Measurements from ENCODE around the gene PPM1A.

The PPM1A gene

DNA sequence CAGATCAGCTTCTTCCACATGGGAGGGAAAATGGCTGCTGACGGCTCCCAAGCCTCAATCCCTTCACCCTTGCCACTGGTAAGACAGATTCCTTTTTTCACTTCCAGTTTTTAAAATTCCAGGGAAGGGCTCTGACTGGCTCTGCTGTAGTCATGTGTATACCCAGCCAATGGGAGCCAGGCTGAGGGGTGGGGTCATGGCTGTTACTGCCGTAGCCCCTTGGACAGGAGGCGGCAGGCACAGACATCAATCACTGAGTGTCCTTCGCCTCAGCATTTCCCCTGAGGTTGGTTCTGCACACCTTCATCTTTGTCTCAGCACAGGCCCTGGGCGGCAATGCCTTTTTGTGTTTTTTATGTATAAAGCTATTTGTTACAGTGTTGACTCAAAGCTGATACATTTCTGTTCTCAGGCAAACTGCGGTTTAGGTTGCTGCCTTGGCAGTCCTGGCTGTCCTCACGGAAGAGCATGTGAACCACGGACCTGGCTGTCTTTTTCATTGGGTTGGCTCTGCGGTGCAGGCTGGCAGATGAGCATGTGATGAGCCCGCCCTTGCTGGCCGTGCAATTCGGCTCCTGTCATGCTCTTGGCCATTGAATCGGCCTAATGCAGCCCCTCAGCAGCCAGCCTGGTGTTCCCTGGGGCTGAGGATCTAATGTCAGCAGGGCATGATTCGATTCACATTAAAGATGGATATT, 74.3 kb downstream of the PPM1A start:
- no peak for DNase-seq (ENCODE audit: low read depth)

DNA sequence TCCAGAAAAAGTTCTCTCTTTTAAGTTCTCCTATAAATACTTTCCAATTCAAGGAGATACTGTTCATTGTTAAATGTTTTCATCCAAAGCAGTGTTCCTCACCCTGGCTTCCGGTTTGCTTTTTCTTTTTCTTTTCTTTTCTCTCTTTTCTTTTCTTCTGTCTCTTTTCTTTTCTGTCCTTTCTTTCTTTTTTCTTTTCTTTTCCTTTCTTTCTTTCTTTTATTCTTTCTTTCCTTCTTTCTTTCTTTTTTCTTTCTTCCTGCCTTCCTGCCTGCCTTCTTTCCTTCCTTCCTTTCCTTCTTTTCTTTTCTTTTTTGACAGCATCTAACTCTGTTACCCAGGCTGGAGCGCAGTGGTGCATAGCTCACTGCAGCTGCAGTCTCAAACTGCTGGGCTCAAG, 75.8 kb downstream of the PPM1A start:
- DNase-seq (ENCODE audit: low read depth): no peak

DNA sequence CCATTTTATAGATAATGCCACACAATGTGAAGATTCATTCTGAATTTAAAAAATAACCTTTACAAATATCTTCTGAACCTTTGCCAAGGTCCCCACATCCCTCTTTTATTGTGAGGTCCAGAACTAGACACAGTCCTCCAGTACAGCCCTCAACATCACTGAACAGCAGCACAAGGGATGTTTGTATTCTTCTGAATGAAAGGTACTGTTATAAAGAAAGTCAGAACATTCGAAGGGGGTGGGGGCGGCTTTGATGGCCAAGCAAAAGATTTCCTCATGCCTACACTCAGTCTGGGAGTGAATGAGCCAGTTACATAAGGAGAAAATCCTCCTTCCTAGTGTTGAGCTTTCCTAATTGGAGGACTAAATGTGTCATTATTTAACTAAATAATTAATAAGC, 77.3 kb downstream of the PPM1A start:
- no peak for DNase-seq (ENCODE audit: low read depth)

GRCh38 chr14:60327447-60328331, 78.7 kb downstream of the PPM1A start:
- peak; percentile 25 for DNase-seq (ENCODE audit: low read depth)

- no peak for DNase-seq (ENCODE audit: low read depth)
Observed at GRCh38 chr14:60328583-60328982, 79.6 kb downstream of the PPM1A start.

- DNase-seq (ENCODE audit: low read depth): no peak
Observed at GRCh38 chr14:60329274-60329673, 80.3 kb downstream of the PPM1A start.

- DNase-seq (ENCODE audit: low read depth): peak; percentile 43
Observed at GRCh38 chr14:60331201-60332045, 82.4 kb downstream of the PPM1A start.

- DNase-seq (ENCODE audit: low read depth): no peak
Observed at GRCh38 chr14:60332046-60332399, 83.0 kb downstream of the PPM1A start.

DNA sequence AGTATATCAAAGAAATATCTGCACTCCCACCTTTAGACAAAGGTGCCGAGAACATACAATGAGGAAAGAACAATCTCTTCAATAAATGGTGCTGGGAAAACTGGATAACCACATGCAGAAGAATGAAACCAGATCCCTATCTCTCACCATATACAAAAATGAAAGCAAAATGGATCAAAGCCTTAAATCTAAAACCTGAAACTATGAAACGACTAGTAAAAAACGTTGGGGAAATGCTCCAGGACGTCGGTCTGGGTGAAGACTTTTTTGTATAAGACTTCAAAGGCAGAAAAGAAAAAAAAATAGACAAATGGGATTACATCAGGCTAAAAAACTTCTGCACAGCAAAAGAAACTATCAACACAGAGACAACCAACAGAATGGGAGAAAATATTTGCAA, 83.8 kb downstream of the PPM1A start:
- no peak for DNase-seq (ENCODE audit: low read depth)

GRCh38 chr14:60339571-60339970, 90.5 kb downstream of the PPM1A start:
- DNase-seq (ENCODE audit: low read depth): no peak

GRCh38 chr14:60343571-60344071, 94.6 kb downstream of the PPM1A start:
- DNase-seq (ENCODE audit: low read depth): no peak

DNA sequence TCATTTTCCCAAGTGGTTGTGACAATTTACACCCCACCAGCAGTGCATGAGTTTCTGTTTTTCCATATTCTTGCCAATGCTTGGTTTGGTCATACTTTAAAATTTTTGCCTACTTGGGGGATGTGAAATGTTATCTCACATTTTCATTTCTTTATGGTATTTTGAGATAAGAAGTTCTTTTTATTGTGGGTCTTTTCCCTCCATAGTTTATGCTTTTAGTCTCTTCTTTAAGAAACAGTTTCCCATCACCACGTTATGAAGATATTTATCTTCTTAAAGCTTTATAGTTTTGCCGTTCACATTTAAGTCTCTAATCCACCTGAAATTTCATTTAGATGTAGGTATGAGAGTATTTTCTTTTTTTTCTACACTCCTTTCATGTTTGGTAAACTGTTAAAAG, 95.7 kb downstream of the PPM1A start:
- DNase-seq (ENCODE audit: low read depth): no peak

GRCh38 chr14:60346706-60347105, 97.7 kb downstream of the PPM1A start:
- no peak for DNase-seq (ENCODE audit: low read depth)

DNA sequence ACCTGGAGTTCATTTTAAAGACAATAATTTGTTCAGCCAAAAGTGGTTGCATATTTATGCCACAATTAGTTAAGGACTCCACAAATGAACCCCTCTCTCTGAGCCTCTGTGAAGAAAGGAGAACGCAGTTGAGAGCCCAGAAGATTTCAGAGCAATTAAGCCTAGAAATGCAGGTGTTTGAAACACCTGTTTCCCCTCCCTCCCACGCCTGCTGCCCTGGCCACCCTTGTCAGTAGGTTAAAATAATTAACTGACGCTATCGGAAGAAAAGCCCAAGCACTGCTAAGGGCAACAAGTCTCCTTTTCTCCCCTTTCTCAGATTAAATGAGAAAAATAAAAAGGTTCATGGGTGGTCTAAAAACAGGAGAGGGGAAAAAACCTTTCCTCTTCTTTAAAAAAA, 99.2 kb downstream of the PPM1A start:
- DNase-seq (ENCODE audit: low read depth): no peak

All from EH (cell line).